ENCODE data around the gene OR4D6. TPM values are rescaled to one million over a fixed set of nuclear protein-coding genes. Genes with fewer than 3 reads are reported as not detected.

Gene OR4D6
- total and polyA plus RNA-seq, 4 donors = not detected

GRCh38 chr11:59448484-59448883 is 8.3 kb upstream of the OR4D6 start:
- TF ChIP-seq SP1 (IDR thresholded peaks at IDR 0.05) (no peak), REST (IDR thresholded peaks at IDR 0.05) (no peak), GABPA (IDR thresholded peaks at IDR 0.05 in 1 of 2, conservative IDR thresholded peaks at IDR 0.05 in 1 of 2) (no peak), HNF4G (IDR thresholded peaks at IDR 0.05) (no peak), RAD21 (IDR thresholded peaks at IDR 0.05) (no peak), TAF1 (conservative IDR thresholded peaks at IDR 0.05) (no peak), MAX (IDR thresholded peaks at IDR 0.05) (no peak), ZBTB33 (IDR thresholded peaks at IDR 0.05) (no peak)
- no peaks in the 10 kb centered on the region for H3K4me1 ChIP-seq (ENCODE audit: control insufficient read depth in 4 of 4, insufficient read depth in 4 of 4, low read length in 3 of 4)
- no peak overlapping the region for H3K9ac ChIP-seq (ENCODE audit: low read depth in 1 of 2, low read length in 2 of 2)
- no peak overlapping the region for H3K27ac ChIP-seq (ENCODE audit: low read depth in 1 of 2, low read length in 2 of 2)
- no peak overlapping the region for H3K4me3 ChIP-seq (ENCODE audit: low read depth in 1 of 3, low read length in 3 of 3)
- H3K9me3 ChIP-seq (ENCODE audit: control insufficient read depth in 4 of 4, low read length in 3 of 4) = peaks cover 0 to 6% (median 0%) of the 10 kb centered on the region in 4 donors
- H3K36me3 ChIP-seq (ENCODE audit: control insufficient read depth in 4 of 4, insufficient read depth in 3 of 4, low read depth in 1 of 4, low read length in 3 of 4) = no peaks in the 10 kb centered on the region
- peaks cover 0 to 3% (median 0%) of the 10 kb centered on the region in 4 donors for H3K27me3 ChIP-seq (ENCODE audit: control insufficient read depth in 4 of 4, insufficient read depth in 4 of 4, low read length in 3 of 4)
- 73% methylated on average over 2 of the region's 2 CpGs for WGBS
- no peak for DNase-seq (ENCODE audit: low spot score)

- no peak for DNase-seq (ENCODE audit: low spot score)
- Histone ChIP-seq H3K4me1 (ENCODE audit: control insufficient read depth in 4 of 4, insufficient read depth in 4 of 4, low read length in 3 of 4) (no peaks in the 10 kb centered on the region), H3K9me3 (ENCODE audit: control insufficient read depth in 4 of 4, low read length in 3 of 4) (no peaks in the 10 kb centered on the region), H3K36me3 (ENCODE audit: control insufficient read depth in 4 of 4, insufficient read depth in 3 of 4, low read depth in 1 of 4, low read length in 3 of 4) (no peaks in the 10 kb centered on the region), H3K4me3 (ENCODE audit: low read depth in 1 of 3, low read length in 3 of 3) (no peak overlapping the region), H3K27me3 (ENCODE audit: control insufficient read depth in 4 of 4, insufficient read depth in 4 of 4, low read length in 3 of 4) (no peaks in the 10 kb centered on the region), H3K27ac (ENCODE audit: low read depth in 1 of 2, low read length in 2 of 2) (no peak overlapping the region), H3K9ac (ENCODE audit: low read depth in 1 of 2, low read length in 2 of 2) (no peak overlapping the region)
- 88% methylated on average over 3 of the region's 3 CpGs for WGBS
- TF ChIP-seq TAF1 (conservative IDR thresholded peaks at IDR 0.05) = no peak
- TF ChIP-seq RAD21 (IDR thresholded peaks at IDR 0.05) = no peak
- TF ChIP-seq REST (IDR thresholded peaks at IDR 0.05) = no peak
- TF ChIP-seq GABPA (IDR thresholded peaks at IDR 0.05 in 1 of 2, conservative IDR thresholded peaks at IDR 0.05 in 1 of 2) = no peak
- TF ChIP-seq ZBTB33 (IDR thresholded peaks at IDR 0.05) = no peak
- no peak for TF ChIP-seq FOXA1 (IDR thresholded peaks at IDR 0.05)
- no peak for TF ChIP-seq EGR1 (IDR thresholded peaks at IDR 0.05; ENCODE audit: low read depth in 2 of 2)
- no peak for TF ChIP-seq YY1 (IDR thresholded peaks at IDR 0.05)
- TF ChIP-seq SP1 (IDR thresholded peaks at IDR 0.05) = no peak
- TF ChIP-seq HNF4A (conservative IDR thresholded peaks at IDR 0.05) = no peak
- TF ChIP-seq NR2F2 (IDR thresholded peaks at IDR 0.05) = no peak
- TF ChIP-seq FOXA2 (IDR thresholded peaks at IDR 0.05) = no peak
- TF ChIP-seq CTCF (IDR thresholded peaks at IDR 0.05; ENCODE audit: low read depth, low read length, missing input control) = no peak
- TF ChIP-seq HNF4G (IDR thresholded peaks at IDR 0.05) = no peak
- TF ChIP-seq RXRA (IDR thresholded peaks at IDR 0.05) = no peak
- TF ChIP-seq JUND (IDR thresholded peaks at IDR 0.05) = no peak
- TF ChIP-seq ATF3 (IDR thresholded peaks at IDR 0.05) = no peak
- no peak for TF ChIP-seq MAX (IDR thresholded peaks at IDR 0.05)
Observed at GRCh38 chr11:59459916-59460315, 3.2 kb downstream of the OR4D6 start.

Measured in liver (tissue), 9 donors.